SU-DHL-6 (cell line): ENCODE results near the gene GRB10.

ENCODE experiments used
- H2AFZ ChIP-seq: fragments of 200-600 bp; sonication (generic); 2 replicates; pipeline ENCODE4 v1.6.1; 2014; ENCODE audit warnings: low read depth, mild to moderate bottlenecking, moderate library complexity, mixed read lengths, antibody characterized with exemption, low read length; ENCODE audit not compliant: severe bottlenecking
- H3F3A ChIP-seq: fragments of 200-600 bp; shearing (Covaris generic); 2 replicates; pipeline ENCODE4 v1.6.0; 2016; ENCODE audit warnings: antibody characterized with exemption, mild to moderate bottlenecking; ENCODE audit not compliant: insufficient read depth
- H3K27ac ChIP-seq: fragments of 200-600 bp; sonication (generic); 2 replicates; pipeline ENCODE4 v1.5.1; 2016; ENCODE audit warnings: low read depth, mild to moderate bottlenecking, low read length, moderate library complexity, mixed read lengths
- H3K27me3 ChIP-seq: fragments of 200-600 bp; sonication (generic), shearing (Covaris generic); 2 replicates; pipeline ENCODE4 v1.6.0; 2014; ENCODE audit warnings: mild to moderate bottlenecking, low read length
- H3K36me3 ChIP-seq: fragments of 200-600 bp; sonication (generic); 2 replicates; pipeline ENCODE4 v1.6.1; 2014; ENCODE audit warnings: mild to moderate bottlenecking, low read length, mixed read lengths
- H3K4me2 ChIP-seq: fragments of 300-600, 200-600 bp; shearing (Covaris generic), sonication (generic); 2 replicates; pipeline ENCODE4 v1.6.0; 2014; ENCODE audit warnings: low read length, low read depth, mild to moderate bottlenecking; ENCODE audit not compliant: poor library complexity, severe bottlenecking
- H3K4me3 ChIP-seq: fragments of 200-600 bp; sonication (generic); 2 replicates; pipeline ENCODE4 v1.5.1; 2014; ENCODE audit warnings: antibody characterized with exemption, low read length, mild to moderate bottlenecking, mixed read lengths; ENCODE audit not compliant: insufficient read depth, poor library complexity, severe bottlenecking
- H3K79me2 ChIP-seq: fragments of 200-600 bp; sonication (generic); 2 replicates; pipeline ENCODE4 v1.6.1; 2014; ENCODE audit warnings: mild to moderate bottlenecking, low read length, moderate library complexity; ENCODE audit not compliant: insufficient read depth
- H3K9ac ChIP-seq: fragments of 200-600 bp; sonication (generic); 2 replicates; pipeline ENCODE4 v1.7.0; 2014; ENCODE audit warnings: mild to moderate bottlenecking, low read length
- H3K9me2 ChIP-seq: fragments of 200-600 bp; sonication (generic); replicated peaks from 2 replicates; pipeline ENCODE4 v1.6.1; 2014; ENCODE audit warnings: low read length; ENCODE audit not compliant: insufficient read depth
- H3K9me3 ChIP-seq: fragments of 200-600 bp; sonication (generic); 2 replicates; pipeline ENCODE4 v1.6.1; 2014; ENCODE audit warnings: low read length, mixed read lengths; ENCODE audit not compliant: insufficient read depth
- H4K20me1 ChIP-seq: fragments of 200-600 bp; sonication (generic); 2 replicates; pipeline ENCODE4 v1.6.1; 2014; ENCODE audit warnings: low read depth, mild to moderate bottlenecking, antibody characterized with exemption, low read length, moderate library complexity, mixed read lengths
- EZH2phosphoT487 ChIP-seq: fragments of 200-600 bp; sonication (generic), shearing (Covaris generic); conservative IDR thresholded peaks from 2 replicates; pipeline ENCODE4 v1.6.1; 2018; ENCODE audit warnings: mild to moderate bottlenecking, antibody characterized with exemption, low read length, moderate library complexity, mixed read lengths
- TF ChIP-seq, protein P1 (sequence below): fragments of 200-600 bp; sonication (generic); IDR thresholded peaks from one replicate; pipeline ENCODE4 v1.5.1; 2017; ENCODE audit warnings: antibody characterized with exemption, mild to moderate bottlenecking, low read length, moderate library complexity; ENCODE audit not compliant: insufficient read depth, poor library complexity, severe bottlenecking

GRB10 gene

DNA sequence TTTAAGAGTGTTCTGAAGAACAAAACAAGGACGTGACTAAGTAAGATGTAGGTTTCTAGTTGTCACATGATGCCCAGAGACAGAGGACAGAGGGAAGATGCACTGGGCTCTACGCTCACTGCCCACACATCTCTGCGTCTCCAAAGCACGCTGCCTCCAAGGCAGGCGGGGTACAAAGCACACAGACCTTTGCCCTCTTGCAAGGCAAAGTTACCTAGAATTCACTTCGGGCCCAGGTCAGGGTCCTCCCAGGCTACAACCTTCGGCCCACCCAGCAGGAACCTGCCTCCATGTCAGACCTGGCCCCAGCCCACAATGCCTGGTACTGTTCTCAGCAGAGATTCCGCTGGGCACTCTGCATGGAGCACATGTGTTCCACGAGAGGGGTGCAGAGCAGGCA is 26.5 kb downstream of the GRB10 start:
- Histone ChIP-seq H3K4me2 (no peak overlapping the region), H3K36me3 (no peaks in the 10 kb centered on the region), H3K9ac (no peak overlapping the region), H3K9me2 (no peaks in the 10 kb centered on the region), H3K4me3 (no peak overlapping the region), H3F3A (no peaks in the 10 kb centered on the region), H4K20me1 (no peaks in the 10 kb centered on the region), H3K9me3 (no peaks in the 10 kb centered on the region), H3K79me2 (no peaks in the 10 kb centered on the region), H3K27ac (no peak overlapping the region), H2AFZ (no peak overlapping the region), H3K27me3 (no peaks in the 10 kb centered on the region)
- TF ChIP-seq, protein P1, sequence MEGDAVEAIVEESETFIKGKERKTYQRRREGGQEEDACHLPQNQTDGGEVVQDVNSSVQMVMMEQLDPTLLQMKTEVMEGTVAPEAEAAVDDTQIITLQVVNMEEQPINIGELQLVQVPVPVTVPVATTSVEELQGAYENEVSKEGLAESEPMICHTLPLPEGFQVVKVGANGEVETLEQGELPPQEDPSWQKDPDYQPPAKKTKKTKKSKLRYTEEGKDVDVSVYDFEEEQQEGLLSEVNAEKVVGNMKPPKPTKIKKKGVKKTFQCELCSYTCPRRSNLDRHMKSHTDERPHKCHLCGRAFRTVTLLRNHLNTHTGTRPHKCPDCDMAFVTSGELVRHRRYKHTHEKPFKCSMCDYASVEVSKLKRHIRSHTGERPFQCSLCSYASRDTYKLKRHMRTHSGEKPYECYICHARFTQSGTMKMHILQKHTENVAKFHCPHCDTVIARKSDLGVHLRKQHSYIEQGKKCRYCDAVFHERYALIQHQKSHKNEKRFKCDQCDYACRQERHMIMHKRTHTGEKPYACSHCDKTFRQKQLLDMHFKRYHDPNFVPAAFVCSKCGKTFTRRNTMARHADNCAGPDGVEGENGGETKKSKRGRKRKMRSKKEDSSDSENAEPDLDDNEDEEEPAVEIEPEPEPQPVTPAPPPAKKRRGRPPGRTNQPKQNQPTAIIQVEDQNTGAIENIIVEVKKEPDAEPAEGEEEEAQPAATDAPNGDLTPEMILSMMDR, result no peak

DNA sequence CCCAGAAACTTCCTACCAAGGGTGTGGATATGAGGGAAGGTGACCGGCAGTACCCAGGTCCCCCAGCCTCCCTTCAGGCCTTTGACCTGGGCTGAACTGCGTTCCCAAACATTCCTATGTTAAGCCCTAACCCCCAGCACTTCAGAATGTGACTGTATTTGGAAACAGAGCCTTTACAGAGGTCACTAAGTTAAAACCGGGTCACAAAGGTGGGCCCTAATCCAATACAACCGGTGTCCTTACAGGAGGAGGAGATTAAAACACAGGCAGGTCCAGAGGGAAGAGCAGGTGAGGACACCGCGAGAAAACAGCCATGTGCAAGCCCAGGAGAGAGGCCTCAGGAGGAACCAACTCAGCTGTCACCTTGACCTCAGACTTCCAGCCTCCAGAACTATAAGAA is 28.0 kb downstream of the GRB10 start:
- Histone ChIP-seq H3F3A (no peaks in the 10 kb centered on the region), H3K4me2 (no peak overlapping the region), H4K20me1 (no peaks in the 10 kb centered on the region), H3K9ac (no peak overlapping the region), H3K27ac (no peak overlapping the region), H3K4me3 (no peak overlapping the region), H3K9me2 (no peaks in the 10 kb centered on the region), H3K9me3 (no peaks in the 10 kb centered on the region), H3K27me3 (no peaks in the 10 kb centered on the region), H2AFZ (no peak overlapping the region), H3K79me2 (no peaks in the 10 kb centered on the region), H3K36me3 (no peaks in the 10 kb centered on the region)
- no peak for TF ChIP-seq EZH2phosphoT487
- TF ChIP-seq, protein P1, result no peak

DNA sequence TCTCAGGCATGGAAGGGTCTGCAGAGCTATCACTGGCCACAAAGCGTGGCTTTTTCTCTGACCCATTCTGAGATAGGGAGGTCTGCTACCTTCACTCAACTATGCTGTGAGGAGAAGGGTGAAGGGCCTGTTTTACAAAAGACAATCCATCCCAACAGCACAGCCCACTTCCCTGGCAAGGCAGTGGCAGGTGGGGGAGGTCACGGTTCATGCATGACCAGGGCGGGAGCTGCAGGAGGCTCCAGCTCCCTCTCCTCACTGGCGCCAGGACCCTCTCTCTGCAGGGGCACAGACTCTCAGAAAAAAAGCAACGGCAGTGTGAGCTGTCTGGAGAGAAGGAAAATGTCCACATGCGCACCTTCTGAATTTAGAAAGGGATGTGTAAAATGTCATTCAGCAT is 28.5 kb downstream of the GRB10 start:
- Histone ChIP-seq H2AFZ (no peak overlapping the region), H3F3A (no peaks in the 10 kb centered on the region), H3K4me2 (no peak overlapping the region), H3K36me3 (no peaks in the 10 kb centered on the region), H3K27ac (no peak overlapping the region), H3K27me3 (no peaks in the 10 kb centered on the region), H3K9me3 (no peaks in the 10 kb centered on the region), H3K79me2 (no peaks in the 10 kb centered on the region), H3K9me2 (no peaks in the 10 kb centered on the region), H4K20me1 (no peaks in the 10 kb centered on the region), H3K9ac (no peak overlapping the region), H3K4me3 (no peak overlapping the region)
- TF ChIP-seq, protein P1, result no peak
- TF ChIP-seq EZH2phosphoT487, result no peak

DNA sequence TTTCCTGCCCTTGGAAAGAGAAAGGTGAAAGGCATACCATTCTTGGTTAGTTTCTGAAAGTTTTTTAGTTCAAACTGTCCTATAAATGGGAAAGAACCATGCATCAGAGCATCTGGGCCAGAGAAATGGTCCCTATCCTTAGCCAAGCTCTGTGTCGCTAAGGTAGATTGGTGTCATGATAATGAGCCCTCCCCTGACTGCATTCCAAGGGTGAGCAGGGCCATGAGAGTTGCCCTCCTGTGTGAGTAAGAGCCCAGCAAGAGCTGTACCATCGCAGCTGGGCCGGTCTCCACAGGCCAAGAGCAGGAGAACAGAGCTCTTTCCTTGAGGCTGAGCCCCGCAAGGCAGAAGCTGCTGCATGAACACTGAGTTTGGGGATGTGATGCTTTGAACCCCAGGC is 30.3 kb downstream of the GRB10 start:
- H3K79me2 ChIP-seq, result no peaks in the 10 kb centered on the region
- H3F3A ChIP-seq, result no peaks in the 10 kb centered on the region
- no peaks in the 10 kb centered on the region for H3K36me3 ChIP-seq
- no peak overlapping the region for H2AFZ ChIP-seq
- no peaks in the 10 kb centered on the region for H3K9me3 ChIP-seq
- no peak overlapping the region for H3K9ac ChIP-seq
- H4K20me1 ChIP-seq, result no peaks in the 10 kb centered on the region
- H3K4me3 ChIP-seq, result no peak overlapping the region
- no peaks in the 10 kb centered on the region for H3K27me3 ChIP-seq
- no peak overlapping the region for H3K27ac ChIP-seq
- H3K4me2 ChIP-seq, result no peak overlapping the region
- TF ChIP-seq, protein P1, result no peak
- no peak for TF ChIP-seq EZH2phosphoT487
- no peaks in the 10 kb centered on the region for H3K9me2 ChIP-seq
